Smooth muscle cell (in vitro differentiated cells): ENCODE measurements around the gene DIP2C. TPM values are rescaled to one million over a fixed set of nuclear protein-coding genes. Genes with fewer than 3 reads are reported as not detected.

ENCODE experiments used
- DNase-seq: peaks from one replicate; lab custom pipeline; 2025; ENCODE audit not compliant: unreplicated experiment; lab: John Stamatoyannopoulos, UW
- H2AFZ ChIP-seq: fragments of 200-600 bp; sonication (generic); 2 replicates; pipeline ENCODE4 v1.6.0; 2016; ENCODE audit warnings: antibody characterized with exemption, low read depth, mild to moderate bottlenecking
- H3F3A ChIP-seq: fragments of 200-600 bp; sonication (generic); 2 replicates; pipeline ENCODE4 v1.6.0; 2017; ENCODE audit warnings: antibody characterized with exemption, low read depth
- H3K27ac ChIP-seq: fragments of 200-600 bp; sonication (generic); 2 replicates; pipeline ENCODE4 v1.5.1; 2016; ENCODE audit warnings: low read depth, mild to moderate bottlenecking
- H3K27me3 ChIP-seq: fragments of 200-600 bp; sonication (generic); 2 replicates; pipeline ENCODE4 v1.6.1; 2016; ENCODE audit warnings: low read depth, mild to moderate bottlenecking
- H3K36me3 ChIP-seq: fragments of 200-600 bp; sonication (generic); 2 replicates; pipeline ENCODE4 v1.5.1; 2016; ENCODE audit warnings: low read depth
- H3K4me1 ChIP-seq: fragments of 200-600 bp; sonication (generic); 2 replicates; pipeline ENCODE4 v1.5.1; 2016; ENCODE audit warnings: low read depth
- H3K4me2 ChIP-seq: fragments of 200-600 bp; sonication (generic); 2 replicates; pipeline ENCODE4 v1.6.0; 2016; ENCODE audit warnings: mild to moderate bottlenecking
- H3K4me3 ChIP-seq: fragments of 200-600 bp; sonication (generic); 2 replicates; pipeline ENCODE4 v1.5.1; 2016; ENCODE audit warnings: mild to moderate bottlenecking
- H3K79me2 ChIP-seq: fragments of 200-600 bp; sonication (generic); 2 replicates; pipeline ENCODE4 v1.6.0; 2016; ENCODE audit warnings: low read depth, mild to moderate bottlenecking
- H3K9ac ChIP-seq: fragments of 200-600 bp; sonication (generic); 2 replicates; pipeline ENCODE4 v1.6.0; 2016; ENCODE audit warnings: low read depth
- H3K9me3 ChIP-seq: fragments of 200-600 bp; sonication (generic); replicated peaks from 2 replicates; pipeline ENCODE4 v1.5.1; 2016; ENCODE audit warnings: low read depth
- H4K20me1 ChIP-seq: fragments of 200-600 bp; sonication (generic); 2 replicates; pipeline ENCODE4 v1.6.0; 2016; ENCODE audit warnings: low read depth
- WGBS: methylation state at CpG from one replicate; pipeline ENCODE4 v1.1.7; 2016; ENCODE audit warnings: low lambda C conversion rate; 5-methylcytosine and 5-hydroxymethylcytosine counted together
- polyA plus RNA-seq: library from polyadenylated mRNA; unstranded; fragments of >200 nt; fragmentation: Nextera tagmentation; extraction: Ambion mirVana; gene quantifications from 2 replicates; pipeline ENCODE4 v1.2.1, GENCODE V29; 2016
- total RNA-seq: library from RNA; depleted of rRNA; stranded (reverse); fragments of >200 nt; gene quantifications from 2 replicates; pipeline ENCODE4 v1.2.3, GENCODE V29; 2014
- TF ChIP-seq, protein P1 (sequence below): fragments of 200-600 bp; sonication (generic); IDR thresholded peaks from 2 replicates; pipeline ENCODE4 v1.5.1; 2017; ENCODE audit warnings: borderline replicate concordance, mild to moderate bottlenecking, antibody characterized with exemption; ENCODE audit not compliant: insufficient read depth, poor library complexity, severe bottlenecking

Gene DIP2C
- total and polyA plus RNA-seq, 2 experiments from 2014 or later, result 14.9 to 15.3 TPM

DNA sequence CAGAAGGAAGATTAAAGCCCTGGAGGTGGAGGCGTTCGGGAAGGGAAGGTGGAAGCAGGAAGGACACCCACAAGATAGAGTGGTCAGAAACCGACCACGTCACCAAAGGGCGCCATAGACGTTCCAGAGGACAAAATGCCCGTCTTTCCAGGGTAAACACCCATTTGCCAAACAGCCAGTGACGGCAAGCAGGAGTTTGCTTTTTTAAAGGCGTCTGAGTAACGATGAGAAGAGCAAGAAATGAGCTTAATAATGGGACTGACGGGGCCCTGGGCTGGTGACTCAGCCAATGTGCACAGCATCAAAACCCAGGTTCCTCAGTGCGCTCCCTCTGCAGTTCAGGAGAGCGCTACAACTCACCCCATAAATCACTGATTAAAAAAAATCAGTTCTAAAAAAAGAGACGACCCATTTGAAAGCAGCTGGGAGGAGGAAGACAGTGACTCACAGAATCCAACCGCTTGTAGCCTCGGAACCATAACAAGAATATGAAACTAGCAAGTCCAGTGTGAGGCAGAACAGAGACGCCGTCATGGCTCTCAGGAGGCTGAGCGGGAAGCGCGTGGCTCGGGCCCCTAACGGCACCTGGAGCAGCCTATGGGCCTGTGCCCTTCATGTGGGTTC is 5.9 kb downstream of the DIP2C start:
- Histone ChIP-seq H3K4me1 (peaks cover 17% of the 10 kb centered on the region), H3K4me2 (peak overlapping the region; percentile 83), H3F3A (peaks cover 16% of the 10 kb centered on the region), H3K79me2 (peaks cover 81% of the 10 kb centered on the region), H3K9ac (peak overlapping the region; percentile 74), H3K27me3 (no peaks in the 10 kb centered on the region), H3K4me3 (peak overlapping the region; percentile 38), H4K20me1 (peaks cover 89% of the 10 kb centered on the region), H3K36me3 (no peaks in the 10 kb centered on the region), H3K27ac (peak overlapping the region; percentile 91), H2AFZ (peak overlapping the region; percentile 28), H3K9me3 (no peaks in the 10 kb centered on the region)
- no peak for DNase-seq
- TF ChIP-seq, protein P1, sequence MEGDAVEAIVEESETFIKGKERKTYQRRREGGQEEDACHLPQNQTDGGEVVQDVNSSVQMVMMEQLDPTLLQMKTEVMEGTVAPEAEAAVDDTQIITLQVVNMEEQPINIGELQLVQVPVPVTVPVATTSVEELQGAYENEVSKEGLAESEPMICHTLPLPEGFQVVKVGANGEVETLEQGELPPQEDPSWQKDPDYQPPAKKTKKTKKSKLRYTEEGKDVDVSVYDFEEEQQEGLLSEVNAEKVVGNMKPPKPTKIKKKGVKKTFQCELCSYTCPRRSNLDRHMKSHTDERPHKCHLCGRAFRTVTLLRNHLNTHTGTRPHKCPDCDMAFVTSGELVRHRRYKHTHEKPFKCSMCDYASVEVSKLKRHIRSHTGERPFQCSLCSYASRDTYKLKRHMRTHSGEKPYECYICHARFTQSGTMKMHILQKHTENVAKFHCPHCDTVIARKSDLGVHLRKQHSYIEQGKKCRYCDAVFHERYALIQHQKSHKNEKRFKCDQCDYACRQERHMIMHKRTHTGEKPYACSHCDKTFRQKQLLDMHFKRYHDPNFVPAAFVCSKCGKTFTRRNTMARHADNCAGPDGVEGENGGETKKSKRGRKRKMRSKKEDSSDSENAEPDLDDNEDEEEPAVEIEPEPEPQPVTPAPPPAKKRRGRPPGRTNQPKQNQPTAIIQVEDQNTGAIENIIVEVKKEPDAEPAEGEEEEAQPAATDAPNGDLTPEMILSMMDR, result no peak
- WGBS, result 22% methylated on average over 23 of the region's 23 CpGs

DNA sequence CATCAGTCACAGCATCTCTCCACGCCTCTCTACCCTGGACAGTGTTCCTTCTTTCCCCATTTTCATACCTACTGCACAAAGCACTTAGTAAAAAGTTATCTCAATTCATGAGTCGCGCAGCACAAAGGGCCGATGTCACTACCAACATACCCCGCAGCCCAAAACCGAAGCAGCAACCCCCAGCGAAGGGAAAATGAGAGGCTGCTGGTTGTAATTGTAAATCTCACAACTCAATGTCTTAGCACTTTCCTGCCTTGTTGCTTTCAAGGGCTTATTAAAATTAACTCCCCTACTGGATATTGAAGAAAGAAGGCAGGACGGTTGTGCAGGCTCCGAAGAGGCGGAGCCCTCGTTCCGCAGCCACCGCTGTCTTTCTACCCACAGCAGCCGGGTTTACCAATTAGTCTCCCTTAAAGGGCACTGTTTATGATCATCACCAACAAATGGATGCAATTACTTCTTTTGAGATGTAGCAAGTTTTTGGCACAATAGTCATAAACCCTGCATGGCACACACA is 6.5 kb downstream of the DIP2C start:
- Histone ChIP-seq H3K9ac (peak overlapping the region; percentile 74), H3K27me3 (no peaks in the 10 kb centered on the region), H3F3A (peaks cover 16% of the 10 kb centered on the region), H3K79me2 (peaks cover 80% of the 10 kb centered on the region), H3K27ac (peak overlapping the region; percentile 91), H3K9me3 (no peaks in the 10 kb centered on the region), H3K36me3 (no peaks in the 10 kb centered on the region), H2AFZ (peak overlapping the region; percentile 28), H3K4me3 (peak overlapping the region; percentile 38), H3K4me1 (peaks cover 15% of the 10 kb centered on the region), H3K4me2 (peak overlapping the region; percentile 83), H4K20me1 (peaks cover 88% of the 10 kb centered on the region)
- 62% methylated on average over 14 of the region's 14 CpGs for WGBS
- TF ChIP-seq, protein P1, result no peak
- no peak for DNase-seq

DNA sequence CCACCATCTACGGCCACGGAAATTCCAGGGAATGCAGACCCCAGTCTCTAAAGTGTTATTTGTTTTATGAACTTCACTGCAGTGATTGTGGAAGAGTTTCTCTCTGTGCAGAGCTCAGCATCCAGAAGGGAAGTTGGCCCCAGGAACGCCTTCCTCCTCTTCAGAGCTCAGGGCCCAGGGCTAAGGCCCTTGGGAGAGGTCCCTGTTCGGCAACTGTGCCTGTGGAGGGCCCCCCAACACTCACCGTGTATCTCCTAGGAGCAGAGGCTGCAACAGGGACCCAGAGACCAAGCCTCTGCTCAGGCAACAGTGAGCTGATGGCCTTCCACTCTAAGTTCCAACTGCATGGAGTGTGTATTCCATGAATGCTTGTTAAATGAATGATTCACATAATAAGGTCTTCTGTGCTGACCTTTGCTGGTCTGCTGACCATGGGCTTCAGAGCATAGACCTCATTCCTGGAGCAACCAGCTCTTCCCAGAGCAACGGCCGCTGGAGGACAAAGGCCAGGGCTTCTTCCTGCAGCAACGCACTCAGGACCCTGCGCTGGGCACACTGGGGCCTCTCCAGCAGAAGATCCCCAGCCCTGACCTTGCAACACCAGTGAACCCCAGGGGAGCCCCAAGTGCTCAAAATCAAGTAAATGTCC is 7.7 kb downstream of the DIP2C start:
- Histone ChIP-seq H3K4me1 (peaks cover 7% of the 10 kb centered on the region), H3K27me3 (no peaks in the 10 kb centered on the region), H4K20me1 (peaks cover 88% of the 10 kb centered on the region), H3K9me3 (no peaks in the 10 kb centered on the region), H2AFZ (no peak overlapping the region), H3F3A (peaks cover 16% of the 10 kb centered on the region), H3K4me3 (no peak overlapping the region), H3K36me3 (no peaks in the 10 kb centered on the region), H3K27ac (peak overlapping the region; percentile 2), H3K4me2 (no peak overlapping the region), H3K9ac (no peak overlapping the region), H3K79me2 (peaks cover 80% of the 10 kb centered on the region)
- DNase-seq, result no peak
- TF ChIP-seq, protein P1, result no peak
- 90% methylated on average over 9 of the region's 9 CpGs for WGBS
